ENCODE results near the gene CCR5.

DNA sequence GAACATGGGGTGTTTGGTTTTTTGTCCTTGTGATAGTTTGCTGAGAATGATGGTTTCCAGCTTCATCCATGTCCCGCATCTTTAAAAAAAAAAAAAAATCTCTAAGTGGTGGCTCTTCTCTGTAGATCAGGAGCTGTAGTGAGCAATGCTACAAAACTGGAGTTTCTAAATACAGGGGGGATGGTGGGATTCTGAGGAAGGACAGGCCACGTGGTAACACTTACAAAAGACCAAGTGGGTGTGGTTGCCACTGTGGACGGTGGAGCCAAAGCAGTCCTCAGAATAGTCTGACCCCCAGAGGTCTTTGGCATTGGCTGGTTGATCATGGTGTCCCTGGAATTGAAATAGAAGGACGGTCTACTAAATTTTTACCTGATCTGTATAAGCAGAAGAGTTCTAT lies 44.0 kb downstream of the CCR5 start:
- TF ChIP-seq, protein P1, sequence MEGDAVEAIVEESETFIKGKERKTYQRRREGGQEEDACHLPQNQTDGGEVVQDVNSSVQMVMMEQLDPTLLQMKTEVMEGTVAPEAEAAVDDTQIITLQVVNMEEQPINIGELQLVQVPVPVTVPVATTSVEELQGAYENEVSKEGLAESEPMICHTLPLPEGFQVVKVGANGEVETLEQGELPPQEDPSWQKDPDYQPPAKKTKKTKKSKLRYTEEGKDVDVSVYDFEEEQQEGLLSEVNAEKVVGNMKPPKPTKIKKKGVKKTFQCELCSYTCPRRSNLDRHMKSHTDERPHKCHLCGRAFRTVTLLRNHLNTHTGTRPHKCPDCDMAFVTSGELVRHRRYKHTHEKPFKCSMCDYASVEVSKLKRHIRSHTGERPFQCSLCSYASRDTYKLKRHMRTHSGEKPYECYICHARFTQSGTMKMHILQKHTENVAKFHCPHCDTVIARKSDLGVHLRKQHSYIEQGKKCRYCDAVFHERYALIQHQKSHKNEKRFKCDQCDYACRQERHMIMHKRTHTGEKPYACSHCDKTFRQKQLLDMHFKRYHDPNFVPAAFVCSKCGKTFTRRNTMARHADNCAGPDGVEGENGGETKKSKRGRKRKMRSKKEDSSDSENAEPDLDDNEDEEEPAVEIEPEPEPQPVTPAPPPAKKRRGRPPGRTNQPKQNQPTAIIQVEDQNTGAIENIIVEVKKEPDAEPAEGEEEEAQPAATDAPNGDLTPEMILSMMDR (IDR thresholded peaks at IDR 0.05), result no peak
- no peak for TF ChIP-seq POLR2A (IDR thresholded peaks at IDR 0.05)

Measured in breast epithelium (tissue), 3 donors.